Measurements from ENCODE around the gene MYRF. TPM values are rescaled to one million over a fixed set of nuclear protein-coding genes. Genes with fewer than 3 reads are reported as not detected.

MYRF gene
- total and polyA plus RNA-seq, 2 donors (not counting 1 experiment from before 2014, with no cell fraction given): 0.27 to 0.34 TPM

DNA sequence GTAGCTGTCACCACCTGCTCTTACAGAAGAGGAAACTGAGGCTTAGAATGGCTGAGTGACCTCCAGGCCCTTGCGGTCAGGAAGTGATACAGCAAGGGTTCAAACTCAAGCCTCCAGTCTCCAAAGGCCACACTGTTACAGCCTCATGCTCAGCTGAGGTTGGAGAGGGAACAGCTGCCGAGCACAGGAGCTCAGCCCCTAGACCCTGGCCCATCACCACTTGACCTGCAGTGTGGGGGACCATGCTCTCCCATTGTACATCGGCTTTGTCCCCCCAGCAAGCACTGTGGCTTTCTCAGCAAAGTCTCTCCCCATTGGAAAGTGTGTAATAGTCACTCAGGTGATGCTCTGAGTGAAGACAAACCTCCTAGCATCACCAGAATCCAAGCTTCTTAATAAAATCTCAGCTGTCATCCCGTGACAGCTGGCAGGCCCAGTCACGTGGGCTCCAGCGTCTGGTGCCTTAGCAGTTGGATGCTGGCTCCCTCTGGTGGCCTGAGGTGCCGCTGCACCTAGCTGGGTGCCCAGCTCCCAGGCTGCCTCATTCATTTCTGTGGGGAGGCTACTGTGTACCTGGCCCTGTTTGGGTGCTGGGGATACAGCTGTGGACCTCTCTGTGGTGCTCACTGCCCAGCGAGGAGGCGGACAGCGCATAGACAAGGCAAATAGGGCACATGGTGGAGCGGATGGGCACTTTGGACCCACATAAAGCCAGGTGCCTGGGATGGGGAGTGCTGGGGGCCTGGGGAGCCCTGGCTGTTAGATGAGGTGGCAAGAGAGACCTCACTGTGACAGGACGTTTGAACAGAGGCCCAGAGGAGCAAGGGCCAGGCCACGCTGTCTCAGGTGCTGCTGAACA, 19.1 kb upstream of the MYRF start:
- Mint-ChIP-seq H3K4me3 (no peak overlapping the region), H3K9me3 (ENCODE audit: insufficient read depth) (no peaks in the 10 kb centered on the region), H3K27ac (no peak overlapping the region), H3K4me1 (peaks cover 2% of the 10 kb centered on the region), H3K27me3 (peaks cover 1% of the 10 kb centered on the region)
- ATAC-seq (ENCODE audit: low read depth): peak; percentile 91
- Histone ChIP-seq H3K4me1 (ENCODE audit: control insufficient read depth in 2 of 2, insufficient read depth in 2 of 2, low read length in 2 of 2) (peaks cover 0 to 8% of the 10 kb centered on the region in 2 donors), H3K27me3 (replicated peaks in 1 of 4; ENCODE audit: control extremely low read depth in 1 of 4, control insufficient read depth in 3 of 4, insufficient read depth in 4 of 4, low read length in 3 of 4) (no peaks in the 10 kb centered on the region), H3K27ac (ENCODE audit: low read length in 2 of 2) (no peak overlapping the region), H3K4me3 (ENCODE audit: control extremely low read depth in 1 of 5, extremely low read depth in 1 of 5, insufficient read depth in 1 of 5, low read depth in 2 of 5, low read length in 4 of 5) (no peak overlapping the region), H3K9ac (ENCODE audit: low read length) (no peak overlapping the region), H4K20me1 (ENCODE audit: control insufficient read depth, insufficient read depth, low read length, poor library complexity, severe bottlenecking) (no peaks in the 10 kb centered on the region), H3K79me2 (ENCODE audit: control insufficient read depth, insufficient read depth, low read length) (no peaks in the 10 kb centered on the region), H2AFZ (ENCODE audit: insufficient read depth, low read depth, low read length, poor library complexity, severe bottlenecking) (peak overlapping the region; percentile 55), H3K36me3 (replicated peaks in 1 of 2; ENCODE audit: control extremely low read depth in 1 of 2, control insufficient read depth in 1 of 2, extremely low read depth in 1 of 2, insufficient read depth in 2 of 2, low read length in 1 of 2) (no peaks in the 10 kb centered on the region), H3K9me3 (ENCODE audit: control extremely low read depth in 1 of 3, control insufficient read depth in 2 of 3, insufficient read depth in 1 of 3, low read length in 2 of 3) (peaks cover 0 to 4% (median 0%) of the 10 kb centered on the region in 3 donors), H3K4me2 (replicated peaks; ENCODE audit: low read depth, low read length, poor library complexity, severe bottlenecking) (no peak overlapping the region)
- ChIA-PET CTCF (interaction anchor here (0.7 to 2.1 kb wide), 14 partner anchors 9 to 379 kb away, joined by 3 to 11 read pairs (median 4); no protein-coding TSS in a partner anchor), POLR2A (no interaction called here)
- TF ChIP-seq, protein P1, sequence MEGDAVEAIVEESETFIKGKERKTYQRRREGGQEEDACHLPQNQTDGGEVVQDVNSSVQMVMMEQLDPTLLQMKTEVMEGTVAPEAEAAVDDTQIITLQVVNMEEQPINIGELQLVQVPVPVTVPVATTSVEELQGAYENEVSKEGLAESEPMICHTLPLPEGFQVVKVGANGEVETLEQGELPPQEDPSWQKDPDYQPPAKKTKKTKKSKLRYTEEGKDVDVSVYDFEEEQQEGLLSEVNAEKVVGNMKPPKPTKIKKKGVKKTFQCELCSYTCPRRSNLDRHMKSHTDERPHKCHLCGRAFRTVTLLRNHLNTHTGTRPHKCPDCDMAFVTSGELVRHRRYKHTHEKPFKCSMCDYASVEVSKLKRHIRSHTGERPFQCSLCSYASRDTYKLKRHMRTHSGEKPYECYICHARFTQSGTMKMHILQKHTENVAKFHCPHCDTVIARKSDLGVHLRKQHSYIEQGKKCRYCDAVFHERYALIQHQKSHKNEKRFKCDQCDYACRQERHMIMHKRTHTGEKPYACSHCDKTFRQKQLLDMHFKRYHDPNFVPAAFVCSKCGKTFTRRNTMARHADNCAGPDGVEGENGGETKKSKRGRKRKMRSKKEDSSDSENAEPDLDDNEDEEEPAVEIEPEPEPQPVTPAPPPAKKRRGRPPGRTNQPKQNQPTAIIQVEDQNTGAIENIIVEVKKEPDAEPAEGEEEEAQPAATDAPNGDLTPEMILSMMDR (IDR thresholded peaks at IDR 0.05): peak; percentile 94
- no peak for TF ChIP-seq EZH2 (IDR thresholded peaks at IDR 0.05; ENCODE audit: borderline replicate concordance, insufficient read depth, low read depth, low read length, poor library complexity, severe bottlenecking)
- intact Hi-C loops (cut with micrococcal nuclease): loop anchor here (2.0 kb wide), 1 partner anchor 255 kb away; no protein-coding TSS in a partner anchor
- WGBS (ENCODE audit: insufficient coverage): 17% methylated on average over 12 of the region's 13 CpGs
- peak; percentile 86 for DNase-seq

DNA sequence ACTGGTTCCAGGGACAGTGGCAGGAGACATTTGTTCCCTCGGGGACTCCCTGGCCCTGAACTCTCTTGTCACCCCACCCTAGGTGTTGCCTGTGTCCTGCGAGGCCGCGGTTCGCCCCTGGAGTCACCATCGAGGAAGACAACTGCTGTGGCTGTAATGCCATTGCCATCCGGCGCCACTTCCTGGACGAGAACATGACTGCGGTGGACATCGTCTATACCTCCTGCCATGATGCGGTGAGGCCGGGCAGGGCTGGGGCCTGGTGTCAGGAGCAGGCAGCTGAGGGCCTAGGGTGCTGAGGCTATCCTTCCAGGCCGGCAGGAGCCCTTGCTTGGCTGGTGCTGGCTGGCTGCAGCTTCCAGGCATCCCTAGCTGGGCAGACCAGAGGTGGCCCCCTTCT, 17.7 kb upstream of the MYRF start:
- Histone ChIP-seq H3K9me3 (ENCODE audit: control extremely low read depth in 1 of 3, control insufficient read depth in 2 of 3, insufficient read depth in 1 of 3, low read length in 2 of 3) (peaks cover 0 to 4% (median 0%) of the 10 kb centered on the region in 3 donors), H2AFZ (ENCODE audit: insufficient read depth, low read depth, low read length, poor library complexity, severe bottlenecking) (no peak overlapping the region), H3K4me3 (ENCODE audit: control extremely low read depth in 1 of 5, extremely low read depth in 1 of 5, insufficient read depth in 1 of 5, low read depth in 2 of 5, low read length in 4 of 5) (no peak overlapping the region), H3K4me2 (replicated peaks; ENCODE audit: low read depth, low read length, poor library complexity, severe bottlenecking) (no peak overlapping the region), H3K36me3 (replicated peaks in 1 of 2; ENCODE audit: control extremely low read depth in 1 of 2, control insufficient read depth in 1 of 2, extremely low read depth in 1 of 2, insufficient read depth in 2 of 2, low read length in 1 of 2) (no peaks in the 10 kb centered on the region), H3K27me3 (replicated peaks in 1 of 4; ENCODE audit: control extremely low read depth in 1 of 4, control insufficient read depth in 3 of 4, insufficient read depth in 4 of 4, low read length in 3 of 4) (no peaks in the 10 kb centered on the region), H3K27ac (ENCODE audit: low read length in 2 of 2) (no peak overlapping the region), H3K79me2 (ENCODE audit: control insufficient read depth, insufficient read depth, low read length) (no peaks in the 10 kb centered on the region), H3K4me1 (ENCODE audit: control insufficient read depth in 2 of 2, insufficient read depth in 2 of 2, low read length in 2 of 2) (peaks cover 0 to 8% of the 10 kb centered on the region in 2 donors), H4K20me1 (ENCODE audit: control insufficient read depth, insufficient read depth, low read length, poor library complexity, severe bottlenecking) (no peaks in the 10 kb centered on the region), H3K9ac (ENCODE audit: low read length) (no peak overlapping the region)
- ATAC-seq (ENCODE audit: low read depth) (no peak), DNase-seq (no peak)
- H3K9me3 Mint-ChIP-seq (ENCODE audit: insufficient read depth): no peaks in the 10 kb centered on the region
- no peak overlapping the region for H3K4me3 Mint-ChIP-seq
- CTCF ChIA-PET: interaction anchor here (1.7 to 2.1 kb wide), 2 partner anchors 15 to 373 kb away, joined by 6 to 11 read pairs; no protein-coding TSS in a partner anchor
- H3K27me3 Mint-ChIP-seq: no peaks in the 10 kb centered on the region
- H3K27ac Mint-ChIP-seq: no peak overlapping the region
- POLR2A ChIA-PET: no interaction called here
- H3K4me1 Mint-ChIP-seq: peaks cover 2% of the 10 kb centered on the region
- 90% methylated on average over 14 of the region's 14 CpGs for WGBS (ENCODE audit: insufficient coverage)
- intact Hi-C loops (cut with micrococcal nuclease): no loop called here
- TF ChIP-seq, protein P1 (IDR thresholded peaks at IDR 0.05): no peak
- TF ChIP-seq EZH2 (IDR thresholded peaks at IDR 0.05; ENCODE audit: borderline replicate concordance, insufficient read depth, low read depth, low read length, poor library complexity, severe bottlenecking): no peak

Data from B cell (primary cell).